HG03139 (cell line): ENCODE results near the gene CDK5RAP3.

Source experiments
- ATAC-seq: cut with Tn5 transposase; IDR thresholded peaks from one replicate; pipeline ENCODE4 v1.9.1; 2021; ENCODE audit not compliant: unreplicated experiment

The CDK5RAP3 gene

DNA sequence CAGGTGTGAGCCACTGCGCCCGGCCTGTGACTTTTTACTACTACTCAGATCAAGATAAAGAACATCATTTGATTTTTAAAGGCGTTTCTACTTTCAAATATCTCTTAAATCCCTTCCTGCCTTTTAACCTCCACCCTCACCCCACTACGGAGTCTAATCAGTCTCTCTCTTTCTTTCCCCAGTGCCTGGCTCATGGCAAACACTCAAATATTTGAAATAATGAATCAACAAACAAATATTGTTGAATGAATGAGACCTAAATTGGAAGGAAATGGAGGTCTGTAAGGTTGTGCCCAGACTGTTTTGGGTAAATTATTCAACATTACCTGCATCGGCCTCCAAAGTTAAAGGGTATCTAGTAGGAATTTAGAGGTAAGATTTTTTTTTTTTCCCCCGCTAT is 52.0 kb downstream of the CDK5RAP3 start:
- ATAC-seq: no peak

GRCh38 chr17:48023400-48024148 is 52.7 kb downstream of the CDK5RAP3 start:
- ATAC-seq: no peak

GRCh38 chr17:48024149-48025039 is 53.5 kb downstream of the CDK5RAP3 start:
- no peak for ATAC-seq

DNA sequence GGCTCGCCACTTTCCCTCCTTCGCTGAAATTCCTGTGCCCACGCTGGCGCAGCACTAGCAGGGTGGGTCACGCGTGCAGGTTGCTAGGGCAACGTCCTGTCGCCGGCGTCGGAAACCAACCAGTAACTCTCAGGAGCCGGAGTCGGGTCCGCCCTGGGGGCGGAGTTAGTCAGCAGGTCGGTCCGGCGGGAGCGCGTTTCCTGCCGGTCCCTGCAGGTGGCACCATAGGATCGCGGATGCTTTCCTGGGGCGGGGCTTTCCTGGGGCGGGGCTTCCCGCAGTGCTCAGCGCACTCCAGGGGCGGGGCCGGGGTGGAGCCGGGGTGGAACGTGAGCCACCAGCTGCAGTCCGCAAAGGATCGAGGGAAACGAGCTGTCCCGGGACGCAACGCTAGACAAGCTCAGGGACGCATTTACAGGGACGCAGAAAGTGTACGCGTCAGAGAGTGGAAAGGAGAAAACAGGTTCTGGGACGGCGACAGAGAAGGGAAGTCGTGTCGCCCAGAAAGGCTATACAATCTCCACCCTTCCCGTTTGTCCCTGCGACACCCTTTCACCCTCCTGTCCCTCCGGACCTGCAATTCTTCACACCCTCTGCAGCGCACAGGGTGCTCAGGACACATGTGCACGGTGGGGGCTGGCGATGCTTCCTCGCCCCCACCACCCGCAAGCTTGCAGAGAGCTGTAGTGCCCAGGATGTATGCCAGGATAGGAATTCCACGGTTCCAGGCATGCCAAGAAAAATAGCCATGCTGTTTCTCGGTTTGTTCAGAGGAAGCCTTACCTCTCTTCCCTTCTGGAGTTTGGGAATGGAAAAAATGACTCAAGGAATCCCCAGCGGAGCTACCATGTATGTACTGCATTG is 54.4 kb downstream of the CDK5RAP3 start:
- ATAC-seq: peak; percentile 83

DNA sequence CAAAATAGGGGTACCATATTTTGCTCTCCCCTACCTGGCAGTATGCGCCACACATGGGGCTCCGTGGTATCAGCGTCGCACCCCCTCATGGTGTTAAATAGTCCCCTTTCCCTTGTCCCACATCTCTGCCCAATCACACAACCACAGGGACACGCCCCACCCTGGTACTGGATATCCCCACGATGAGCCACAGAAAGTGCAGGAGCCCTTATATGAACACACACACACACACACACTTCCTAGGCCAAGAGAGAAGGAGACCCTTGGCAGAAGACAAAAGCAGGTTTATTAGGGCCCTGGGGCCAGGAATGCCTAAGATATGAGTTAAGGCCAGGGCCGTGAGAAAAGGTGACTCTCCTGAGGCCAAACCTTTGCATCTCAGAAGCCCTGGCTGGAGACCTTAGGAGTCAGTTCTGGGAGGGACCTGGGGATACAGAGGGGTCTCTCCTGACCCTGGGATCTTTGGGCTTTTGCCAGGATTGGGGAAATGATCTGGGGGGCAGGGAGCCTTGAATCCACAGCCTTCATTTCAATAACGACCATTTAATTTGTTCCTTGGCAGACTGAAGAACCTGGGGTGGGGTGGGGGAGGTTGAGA is 55.1 kb downstream of the CDK5RAP3 start:
- ATAC-seq: no peak

GRCh38 chr17:48026502-48027321 is 55.8 kb downstream of the CDK5RAP3 start:
- ATAC-seq: no peak

DNA sequence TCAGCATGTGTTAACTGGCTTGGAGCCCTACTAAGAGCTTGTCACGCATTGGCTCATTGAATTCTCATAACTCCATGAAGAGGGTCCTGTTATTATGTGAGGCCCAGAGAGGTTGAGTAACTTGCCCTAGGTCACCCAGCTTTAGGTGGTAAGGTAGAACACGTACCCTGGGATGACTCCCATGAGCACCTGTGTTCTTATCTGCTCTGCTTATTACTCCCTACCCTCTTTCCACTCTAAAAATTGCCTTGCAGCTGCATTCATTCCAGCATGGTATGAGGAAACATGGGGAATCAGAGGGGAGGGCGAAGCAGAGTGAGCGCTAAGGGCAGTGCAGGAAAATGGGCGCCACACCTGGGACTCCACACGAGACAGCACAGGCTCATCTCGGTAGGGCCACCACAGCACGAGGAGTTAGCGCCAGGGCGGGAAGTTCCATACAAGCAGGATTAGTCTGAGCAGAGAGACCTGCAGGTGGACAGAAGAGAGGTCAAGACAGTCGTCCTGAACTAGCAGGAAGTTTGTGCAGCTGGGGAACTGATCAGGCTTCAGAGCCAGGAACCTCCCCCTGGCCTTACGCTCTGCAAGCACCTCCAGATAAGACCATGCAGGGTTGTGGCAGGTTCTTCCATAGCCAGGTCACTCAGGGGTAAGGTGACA is 56.5 kb downstream of the CDK5RAP3 start:
- ATAC-seq: no peak

GRCh38 chr17:48028736-48029135 is 57.8 kb downstream of the CDK5RAP3 start:
- no peak for ATAC-seq

DNA sequence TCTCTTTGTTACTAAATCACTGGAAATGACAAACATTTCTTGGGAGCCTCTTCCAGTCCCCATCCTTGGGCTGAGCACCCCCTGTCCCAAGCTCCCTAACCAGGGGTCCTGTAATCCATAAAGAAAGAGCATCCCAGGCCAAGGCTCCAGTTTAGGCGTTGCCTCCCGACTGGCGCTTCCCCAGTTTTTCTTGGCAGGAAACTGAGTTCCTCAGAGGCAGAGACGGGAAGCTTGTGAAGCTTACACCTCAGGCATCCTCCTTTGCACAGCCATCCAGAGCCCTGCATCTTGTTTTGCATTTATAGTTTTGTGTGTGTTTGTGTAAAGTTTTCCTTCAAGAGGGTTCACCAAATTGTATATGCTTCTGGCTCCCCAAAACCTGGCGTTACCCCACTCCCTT is 59.6 kb downstream of the CDK5RAP3 start:
- ATAC-seq: no peak
